ENCODE data around the gene LRG1.
"Not testable (repeated sequence)": the region's sequence is repeated elsewhere in the genome, so short reads cannot be mapped to it uniquely, and the experiment has no call there.

The LRG1 gene

DNA sequence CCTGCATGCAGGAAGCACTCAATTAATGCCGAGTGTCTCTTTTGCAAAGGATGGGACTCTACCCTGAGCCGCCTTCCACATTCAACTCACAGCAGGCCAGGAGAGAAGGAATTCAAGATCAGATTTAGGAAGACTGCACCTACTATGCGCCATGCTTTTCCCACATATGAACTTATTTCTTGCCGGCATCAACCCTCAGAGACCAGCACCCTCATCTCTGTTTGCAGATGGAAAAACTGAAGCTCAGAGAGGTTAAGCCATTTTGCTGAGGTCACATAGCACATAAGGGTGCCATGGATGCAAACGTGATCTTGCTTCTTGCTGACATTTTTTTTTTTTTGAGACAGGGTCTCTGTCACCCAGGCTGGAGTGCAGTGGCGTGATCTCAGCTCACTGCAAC lies 33.8 kb upstream of the LRG1 start:
- H3K36me3 ChIP-seq (ENCODE audit: control insufficient read depth, insufficient read depth, low read length): no peaks in the 10 kb centered on the region
- 88 to 91% methylated on average over 3 to 6 of the region's 6 CpGs for WGBS, 2 experiments (ENCODE audit: insufficient coverage in 2 of 2)
- peaks cover 11% of the 10 kb centered on the region for H3K4me1 ChIP-seq (ENCODE audit: control insufficient read depth, insufficient read depth, low read length, poor library complexity, severe bottlenecking)
- H3K27ac ChIP-seq (ENCODE audit: low read depth, low read length, severe bottlenecking): no peak overlapping the region
- no peak overlapping the region for H3K4me3 ChIP-seq (ENCODE audit: extremely low read depth, insufficient read depth, low read length, poor library complexity, severe bottlenecking)
- no peaks in the 10 kb centered on the region for H3K9me3 ChIP-seq (ENCODE audit: control insufficient read depth, low read length)

DNA sequence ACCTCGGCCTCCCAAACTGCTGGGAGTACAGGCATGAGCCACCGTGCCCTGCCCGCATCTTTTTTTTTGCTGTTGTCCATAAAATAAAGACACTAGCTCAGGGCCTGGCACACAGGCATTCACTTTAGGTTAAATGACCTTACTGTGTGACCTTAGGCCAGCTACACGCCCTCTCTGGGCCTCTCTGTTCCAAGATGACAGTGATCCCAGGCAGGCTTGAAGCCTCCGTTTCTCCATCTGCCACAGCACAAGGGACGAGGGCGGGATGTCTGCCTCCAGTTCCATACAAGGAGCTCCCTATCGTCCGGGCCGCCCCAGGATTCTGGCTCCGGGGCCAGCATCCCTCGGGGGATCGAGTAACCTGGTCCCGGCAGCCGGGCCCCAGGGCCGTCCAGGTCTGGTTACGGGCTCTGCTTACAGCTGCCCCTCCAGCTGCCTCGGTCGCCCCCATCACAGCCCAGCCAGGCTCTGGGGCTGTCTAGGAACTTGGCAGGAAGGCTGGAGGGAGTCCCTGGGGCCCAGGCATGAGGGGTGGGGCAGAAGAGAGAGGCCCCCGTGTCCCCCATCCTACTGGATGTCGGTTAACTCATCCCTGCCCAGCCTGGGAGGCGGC lies 31.6 kb upstream of the LRG1 start:
- Histone ChIP-seq H3K36me3 (ENCODE audit: control insufficient read depth, insufficient read depth, low read length) (no peaks in the 10 kb centered on the region), H3K27ac (ENCODE audit: low read depth, low read length, severe bottlenecking) (no peak overlapping the region), H3K9me3 (ENCODE audit: control insufficient read depth, low read length) (no peaks in the 10 kb centered on the region), H3K4me3 (ENCODE audit: extremely low read depth, insufficient read depth, low read length, poor library complexity, severe bottlenecking) (no peak overlapping the region), H3K4me1 (ENCODE audit: control insufficient read depth, insufficient read depth, low read length, poor library complexity, severe bottlenecking) (peaks cover 11% of the 10 kb centered on the region)
- WGBS, 2 experiments (ENCODE audit: insufficient coverage in 2 of 2): 95 to 96% methylated on average over 14 to 17 of the region's 22 CpGs

DNA sequence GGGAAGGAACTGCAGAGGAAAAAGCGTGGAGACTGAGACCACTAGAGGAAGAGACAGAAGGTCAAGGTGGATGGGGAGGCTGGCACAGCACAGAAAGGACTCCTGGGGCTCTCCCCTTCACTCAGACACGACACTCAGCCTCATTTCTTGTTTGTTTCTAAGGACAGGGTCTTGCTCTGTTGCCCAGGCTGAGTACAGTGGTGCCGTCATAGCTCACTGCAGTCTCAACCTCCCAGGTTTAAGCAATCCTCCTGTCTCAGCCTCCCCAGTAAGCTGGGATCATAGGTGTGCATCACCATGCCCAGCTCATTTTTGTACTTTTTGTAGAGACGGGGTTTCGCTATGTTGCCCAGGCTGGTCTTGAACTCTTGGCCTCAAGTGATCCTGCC lies 31.1 kb upstream of the LRG1 start:
- 90 to 93% methylated on average over 5 of the region's 5 CpGs for WGBS, 2 experiments (ENCODE audit: insufficient coverage in 2 of 2)
- Histone ChIP-seq H3K4me3 (ENCODE audit: extremely low read depth, insufficient read depth, low read length, poor library complexity, severe bottlenecking) (no peak overlapping the region), H3K27ac (ENCODE audit: low read depth, low read length, severe bottlenecking) (no peak overlapping the region), H3K4me1 (ENCODE audit: control insufficient read depth, insufficient read depth, low read length, poor library complexity, severe bottlenecking) (peaks cover 11% of the 10 kb centered on the region), H3K36me3 (ENCODE audit: control insufficient read depth, insufficient read depth, low read length) (no peaks in the 10 kb centered on the region), H3K9me3 (ENCODE audit: control insufficient read depth, low read length) (no peaks in the 10 kb centered on the region)

DNA sequence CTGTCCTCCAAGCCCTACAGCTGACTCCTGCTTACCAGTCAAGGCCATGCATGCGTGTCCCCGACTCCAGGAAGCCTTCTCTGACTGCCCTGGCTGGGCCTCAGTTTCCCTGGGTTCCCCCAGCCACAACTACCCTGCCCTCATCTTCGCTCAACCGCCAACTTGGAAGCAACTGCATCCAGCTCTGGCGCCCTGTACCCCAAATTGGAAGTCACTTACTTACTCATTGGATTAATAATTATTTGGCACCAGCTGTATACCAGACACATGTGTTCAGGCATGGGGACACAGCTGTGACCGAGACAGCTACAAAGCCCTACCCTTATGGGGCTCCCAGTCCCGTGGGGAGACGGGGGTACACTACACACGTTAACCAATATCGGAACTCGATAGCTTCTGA lies 30.6 kb upstream of the LRG1 start:
- H3K9me3 ChIP-seq (ENCODE audit: control insufficient read depth, low read length): no peaks in the 10 kb centered on the region
- 95 to 96% methylated on average over 8 to 11 of the region's 11 CpGs for WGBS, 2 experiments (ENCODE audit: insufficient coverage in 2 of 2)
- H3K4me1 ChIP-seq (ENCODE audit: control insufficient read depth, insufficient read depth, low read length, poor library complexity, severe bottlenecking): peaks cover 6% of the 10 kb centered on the region
- H3K27ac ChIP-seq (ENCODE audit: low read depth, low read length, severe bottlenecking): no peak overlapping the region
- no peak overlapping the region for H3K4me3 ChIP-seq (ENCODE audit: extremely low read depth, insufficient read depth, low read length, poor library complexity, severe bottlenecking)
- H3K36me3 ChIP-seq (ENCODE audit: control insufficient read depth, insufficient read depth, low read length): no peaks in the 10 kb centered on the region

DNA sequence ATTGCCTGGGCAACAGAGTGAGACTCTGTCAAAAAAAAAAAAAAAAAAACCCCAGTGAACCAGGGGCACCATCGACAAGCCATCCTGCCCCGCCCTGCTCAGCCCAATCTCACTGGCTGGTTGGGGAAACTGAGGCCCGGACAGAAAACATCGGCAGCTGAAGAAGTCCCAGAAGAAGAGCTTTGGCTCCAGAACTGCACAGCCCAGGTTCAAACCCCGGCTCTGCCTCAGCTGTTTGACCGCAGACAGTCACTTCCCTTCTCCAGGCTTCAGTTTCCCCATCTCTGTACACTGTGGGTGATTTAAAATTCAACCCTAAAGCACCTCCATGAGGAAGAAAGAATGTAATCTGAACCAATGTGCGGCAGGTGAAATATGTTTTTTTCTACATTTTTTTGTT lies 29.1 kb upstream of the LRG1 start:
- 90 to 96% methylated on average over 4 to 6 of the region's 7 CpGs for WGBS, 2 experiments (ENCODE audit: insufficient coverage in 2 of 2)

DNA sequence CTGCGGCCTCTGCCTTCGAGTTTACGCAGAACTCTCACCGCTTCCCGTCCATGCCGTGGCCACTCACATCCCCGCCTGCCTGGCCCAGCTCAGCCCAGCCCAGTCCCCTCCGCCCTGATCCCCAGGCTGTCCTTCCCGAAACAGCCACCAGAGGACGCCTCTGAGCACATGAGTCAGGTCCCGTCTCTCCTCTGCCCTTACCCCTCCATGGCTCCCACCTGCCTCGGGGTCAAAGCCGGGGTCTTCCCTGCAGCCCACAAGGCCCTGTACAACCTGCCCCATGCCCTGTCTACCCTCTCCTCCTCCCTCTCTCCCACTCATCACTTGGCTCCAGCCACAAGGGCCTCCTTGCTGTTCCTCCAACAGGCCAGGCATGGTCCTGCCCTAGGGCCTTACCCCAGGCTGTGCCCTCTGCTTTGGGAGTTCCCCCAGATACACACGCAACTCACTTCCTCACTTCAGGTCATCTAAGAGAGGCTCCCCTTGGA lies 27.8 kb upstream of the LRG1 start:
- Histone ChIP-seq H3K4me3 (ENCODE audit: extremely low read depth, insufficient read depth, low read length, poor library complexity, severe bottlenecking) (no peak overlapping the region), H3K27ac (ENCODE audit: low read depth, low read length, severe bottlenecking) (no peak overlapping the region), H3K9me3 (ENCODE audit: control insufficient read depth, low read length) (no peaks in the 10 kb centered on the region), H3K4me1 (ENCODE audit: control insufficient read depth, insufficient read depth, low read length, poor library complexity, severe bottlenecking) (no peaks in the 10 kb centered on the region), H3K36me3 (ENCODE audit: control insufficient read depth, insufficient read depth, low read length) (no peaks in the 10 kb centered on the region)
- WGBS, 2 experiments (ENCODE audit: insufficient coverage in 2 of 2): 68% methylated on average over 12 to 14 of the region's 14 CpGs

More for the DNA sequence above, 29.1 kb upstream of the LRG1 start:
- no peak overlapping the region for H3K4me3 ChIP-seq (ENCODE audit: extremely low read depth, insufficient read depth, low read length, poor library complexity, severe bottlenecking)
- no peaks in the 10 kb centered on the region for H3K36me3 ChIP-seq (ENCODE audit: control insufficient read depth, insufficient read depth, low read length)
- no peaks in the 10 kb centered on the region for H3K4me1 ChIP-seq (ENCODE audit: control insufficient read depth, insufficient read depth, low read length, poor library complexity, severe bottlenecking)
- no peaks in the 10 kb centered on the region for H3K9me3 ChIP-seq (ENCODE audit: control insufficient read depth, low read length)
- H3K27ac ChIP-seq (ENCODE audit: low read depth, low read length, severe bottlenecking): no peak overlapping the region

DNA sequence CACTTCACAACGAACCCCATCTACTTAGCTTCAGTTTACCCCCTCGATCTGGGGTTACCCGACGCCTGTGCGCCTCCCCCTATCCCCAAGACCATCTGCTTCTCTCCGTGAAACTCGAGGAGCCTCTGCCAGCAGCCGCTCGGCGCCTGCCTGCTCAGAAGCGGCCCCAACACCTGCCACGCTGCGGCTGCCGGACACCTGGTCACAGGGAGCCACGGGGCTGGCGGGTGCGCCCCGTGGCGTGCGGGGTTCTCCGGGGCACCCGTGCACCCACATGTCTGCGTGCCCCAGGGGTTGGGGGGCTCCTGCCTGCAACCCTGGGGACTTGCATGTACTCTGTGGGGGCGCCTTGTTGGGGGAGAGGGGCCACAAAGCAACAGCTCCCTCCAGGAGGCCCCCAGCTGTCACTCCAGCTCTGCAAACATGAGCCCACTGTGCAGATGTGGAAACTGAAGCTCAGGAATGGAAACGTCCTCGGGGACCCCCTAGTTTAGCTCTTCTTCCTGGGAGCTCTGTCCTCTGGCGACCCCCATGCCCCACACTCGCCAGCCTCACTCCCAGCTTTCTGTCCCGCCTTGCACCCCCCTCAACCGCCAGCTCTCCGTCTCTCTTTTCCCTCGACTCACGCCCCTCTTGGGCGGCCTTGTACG lies 26.7 kb upstream of the LRG1 start:
- H3K4me3 ChIP-seq (ENCODE audit: extremely low read depth, insufficient read depth, low read length, poor library complexity, severe bottlenecking): no peak overlapping the region
- no peak overlapping the region for H3K27ac ChIP-seq (ENCODE audit: low read depth, low read length, severe bottlenecking)
- WGBS, 2 experiments (ENCODE audit: insufficient coverage in 2 of 2): 93 to 94% methylated on average over 30 to 33 of the region's 35 CpGs
- H3K36me3 ChIP-seq (ENCODE audit: control insufficient read depth, insufficient read depth, low read length): no peaks in the 10 kb centered on the region
- no peaks in the 10 kb centered on the region for H3K9me3 ChIP-seq (ENCODE audit: control insufficient read depth, low read length)
- no peaks in the 10 kb centered on the region for H3K4me1 ChIP-seq (ENCODE audit: control insufficient read depth, insufficient read depth, low read length, poor library complexity, severe bottlenecking)

DNA sequence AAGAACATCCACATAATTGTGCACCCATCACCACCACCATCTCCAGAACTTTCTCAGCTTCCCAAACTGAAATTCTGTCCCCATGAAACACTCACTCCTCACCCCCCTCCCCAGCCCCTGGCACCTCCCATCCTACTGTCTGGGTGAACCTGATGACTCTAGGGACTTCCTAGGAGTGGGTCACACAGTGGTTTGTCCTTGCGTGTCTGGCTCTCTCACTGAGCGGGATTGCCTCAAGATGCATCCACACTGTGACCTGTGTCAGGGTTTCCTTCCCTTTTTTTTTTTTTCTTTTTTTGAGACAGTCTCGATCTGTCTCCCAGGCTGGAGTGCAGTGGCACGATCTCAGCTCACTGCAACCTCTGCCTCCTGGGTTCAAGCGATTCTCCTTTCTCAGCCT lies 23.7 kb upstream of the LRG1 start:
- 73 to 96% methylated on average over 2 to 5 of the region's 5 CpGs for WGBS, 2 experiments (ENCODE audit: insufficient coverage in 2 of 2)

DNA sequence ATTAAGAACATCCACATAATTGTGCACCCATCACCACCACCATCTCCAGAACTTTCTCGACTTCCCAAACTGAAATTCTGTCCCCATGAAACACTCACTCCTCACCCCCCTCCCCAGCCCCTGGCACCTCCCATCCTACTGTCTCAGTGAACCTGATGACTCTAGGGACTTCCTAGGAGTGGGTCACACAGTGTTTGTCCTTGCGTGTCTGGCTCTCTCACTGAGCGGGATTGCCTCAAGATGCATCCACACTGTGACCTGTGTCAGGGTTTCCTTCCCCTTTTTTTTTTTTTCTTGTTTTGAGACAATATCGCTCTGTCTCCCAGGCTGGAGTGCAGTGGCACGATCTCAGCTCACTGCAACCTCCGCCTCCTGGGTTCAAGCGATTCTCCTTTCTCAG lies 22.2 kb upstream of the LRG1 start:
- not testable (repeated sequence) for H3K9me3 ChIP-seq (ENCODE audit: control insufficient read depth, low read length); H3K36me3 ChIP-seq (ENCODE audit: control insufficient read depth, insufficient read depth, low read length); H3K4me1 ChIP-seq (ENCODE audit: control insufficient read depth, insufficient read depth, low read length, poor library complexity, severe bottlenecking); H3K4me3 ChIP-seq (ENCODE audit: extremely low read depth, insufficient read depth, low read length, poor library complexity, severe bottlenecking); H3K27ac ChIP-seq (ENCODE audit: low read depth, low read length, severe bottlenecking)
- 90 to 97% methylated on average over 2 to 6 of the region's 7 CpGs for WGBS, 2 experiments (ENCODE audit: insufficient coverage in 2 of 2)

More for the DNA sequence above, 23.7 kb upstream of the LRG1 start:
- H3K4me1 ChIP-seq (ENCODE audit: control insufficient read depth, insufficient read depth, low read length, poor library complexity, severe bottlenecking); H3K36me3 ChIP-seq (ENCODE audit: control insufficient read depth, insufficient read depth, low read length); H3K27ac ChIP-seq (ENCODE audit: low read depth, low read length, severe bottlenecking); H3K9me3 ChIP-seq (ENCODE audit: control insufficient read depth, low read length); H3K4me3 ChIP-seq (ENCODE audit: extremely low read depth, insufficient read depth, low read length, poor library complexity, severe bottlenecking): not testable (repeated sequence)

DNA sequence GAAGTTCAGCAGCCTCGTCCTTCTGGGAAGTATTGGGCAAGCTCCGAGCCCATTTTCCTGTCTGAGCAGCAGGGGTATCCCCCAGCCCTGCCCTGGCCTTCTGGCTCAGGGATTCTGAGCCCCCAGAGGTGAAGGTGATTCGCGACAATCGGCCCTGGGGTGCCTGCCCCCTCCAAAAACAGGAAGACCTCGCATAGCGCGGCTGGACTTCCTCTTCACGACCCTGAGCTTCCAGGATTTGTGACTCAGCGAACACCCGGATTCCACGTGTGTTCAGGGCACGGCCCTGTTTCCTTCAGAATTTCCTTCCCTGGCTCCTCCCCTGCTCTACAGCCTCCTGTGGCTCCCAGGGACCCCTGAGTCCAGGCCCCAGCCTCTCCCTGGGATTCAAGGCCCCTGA lies 19.7 kb upstream of the LRG1 start, which contains the start of gene SEMA6B:
SEMA6B (minus strand) TSS at position 116 of the 400 bp plus-strand sequence. CDS start 1,227 bp downstream, outside the sequence.
- Histone ChIP-seq H3K27ac (ENCODE audit: low read depth, low read length, severe bottlenecking) (no peak within 1 kb of the TSS), H3K9me3 (ENCODE audit: control insufficient read depth, low read length) (no peaks in the 10 kb centered on the region), H3K4me1 (ENCODE audit: control insufficient read depth, insufficient read depth, low read length, poor library complexity, severe bottlenecking) (peaks cover 4% of the 10 kb centered on the region), H3K36me3 (ENCODE audit: control insufficient read depth, insufficient read depth, low read length) (no peaks in the 10 kb centered on the region), H3K4me3 (ENCODE audit: extremely low read depth, insufficient read depth, low read length, poor library complexity, severe bottlenecking) (no peak within 1 kb of the TSS)
- WGBS, 2 experiments (ENCODE audit: insufficient coverage in 2 of 2): 87 to 92% methylated on average over 13 of the region's 13 CpGs
